ENCODE data around the gene ZNF24. TPM values are rescaled to one million over a fixed set of nuclear protein-coding genes. Genes with fewer than 3 reads are reported as not detected.

ZNF24 gene
- total and polyA plus RNA-seq, 2 experiments from 2014 or later, result 23.6 to 32.3 TPM

DNA sequence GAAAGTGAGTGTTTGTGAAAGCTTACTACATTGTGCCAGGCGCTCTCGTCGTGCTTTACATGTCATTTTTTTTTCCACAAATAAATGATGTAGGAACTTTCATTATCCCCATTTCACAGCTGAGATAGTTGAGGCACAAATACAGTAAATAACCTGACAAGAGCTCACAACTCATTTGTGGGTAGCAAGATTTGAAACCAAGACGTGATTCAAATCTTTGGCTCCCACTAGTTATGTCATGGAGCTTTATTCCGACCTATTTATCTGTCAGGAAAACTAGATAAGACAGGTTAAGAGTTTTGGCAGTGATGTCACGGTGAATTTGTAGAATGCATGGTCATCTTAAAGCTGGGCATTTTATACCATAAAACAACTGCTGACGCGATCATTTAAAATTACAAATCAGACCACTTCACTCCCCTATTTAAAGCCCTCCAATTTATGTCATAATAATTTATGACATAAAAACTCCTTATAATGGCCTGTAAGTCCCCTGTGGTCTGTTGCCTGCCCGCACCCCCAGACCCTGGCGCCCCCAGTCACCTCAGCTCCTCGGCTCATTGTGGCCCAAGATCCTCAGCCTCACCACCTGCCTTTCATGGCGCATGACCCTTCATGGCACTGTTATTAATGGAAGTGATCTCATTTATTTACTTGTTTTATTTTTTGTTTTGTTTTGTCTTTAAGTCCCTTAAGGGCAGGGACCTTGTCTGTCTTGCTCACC lies 678 bp upstream of the ZNF24 start:
- Histone ChIP-seq H3K36me3 (ENCODE audit: low read depth) (peaks cover 10% of the 10 kb centered on the region; the same call in 1 of the 2 replicates), H3K79me2 (ENCODE audit: insufficient read depth) (peaks cover 49% of the 10 kb centered on the region), H3K9me2 (ENCODE audit: insufficient read depth) (no peaks in the 10 kb centered on the region), H4K20me1 (ENCODE audit: insufficient read depth) (peaks cover 9% of the 10 kb centered on the region; the same call in 1 of the 2 replicates), H3K4me3 (peak overlapping the region; percentile 98), H2AFZ (peak overlapping the region; percentile 94), H3K9ac (peak overlapping the region; percentile 99), H3F3A (ENCODE audit: insufficient read depth) (no peaks in the 10 kb centered on the region), H3K27ac (peak overlapping the region; percentile 91), H3K9me3 (ENCODE audit: low read depth) (no peaks in the 10 kb centered on the region), H3K4me2 (ENCODE audit: unreplicated experiment) (peak overlapping the region; percentile 83), H3K4me1 (ENCODE audit: insufficient read depth) (peaks cover 20% of the 10 kb centered on the region), H3K27me3 (replicated peaks; ENCODE audit: insufficient read depth) (no peaks in the 10 kb centered on the region)
- TF ChIP-seq EZH2phosphoT487 (IDR thresholded peaks at IDR 0.05; ENCODE audit: insufficient read depth, low read depth) (no peak), EZH2 (IDR thresholded peaks at IDR 0.05; ENCODE audit: insufficient read depth, poor library complexity, severe bottlenecking) (no peak)
- WGBS, 2 experiments (ENCODE audit: low coverage in 1 of 2, low lambda C conversion rate in 2 of 2, missing lambda C conversion rate in 2 of 2), result 55% methylated on average over 12 of the region's 12 CpGs
- in situ Hi-C loops (cut with MboI), result no loop called here
- no peak for DNase-seq

DNA sequence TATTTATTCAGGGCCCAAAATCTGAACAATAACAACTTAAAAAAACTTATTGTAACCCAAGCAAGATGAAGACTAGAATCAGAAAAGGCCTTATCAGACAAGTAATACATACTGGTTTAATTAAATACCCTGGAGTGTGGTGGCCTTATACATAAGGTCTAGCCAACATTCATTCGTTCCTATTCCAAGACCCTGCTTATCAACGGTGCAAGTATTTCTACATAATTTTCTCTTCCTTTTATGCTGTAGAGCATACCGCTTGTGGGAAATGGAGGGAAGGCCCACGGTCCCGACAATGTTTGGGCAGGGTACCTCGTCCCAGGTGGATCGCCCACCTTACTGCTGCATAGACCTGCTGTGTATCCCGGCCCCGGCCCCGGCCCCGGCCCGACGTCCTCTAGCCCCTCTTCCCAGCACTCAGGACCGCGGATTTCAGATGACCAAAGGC lies 708 bp downstream of the ZNF24 start:
- TF ChIP-seq EZH2phosphoT487 (IDR thresholded peaks at IDR 0.05; ENCODE audit: insufficient read depth, low read depth), result no peak
- TF ChIP-seq EZH2 (IDR thresholded peaks at IDR 0.05; ENCODE audit: insufficient read depth, poor library complexity, severe bottlenecking), result no peak
- Histone ChIP-seq H4K20me1 (ENCODE audit: insufficient read depth) (peaks cover 9% of the 10 kb centered on the region; the same call in 1 of the 2 replicates), H3F3A (ENCODE audit: insufficient read depth) (no peaks in the 10 kb centered on the region), H3K9me3 (ENCODE audit: low read depth) (no peaks in the 10 kb centered on the region), H3K27ac (peak overlapping the region; percentile 91), H3K27me3 (replicated peaks; ENCODE audit: insufficient read depth) (no peaks in the 10 kb centered on the region), H3K4me1 (ENCODE audit: insufficient read depth) (peaks cover 20% of the 10 kb centered on the region), H2AFZ (peak overlapping the region; percentile 94), H3K4me3 (peak overlapping the region; percentile 98), H3K79me2 (ENCODE audit: insufficient read depth) (peaks cover 63% of the 10 kb centered on the region), H3K9ac (peak overlapping the region; percentile 99), H3K9me2 (ENCODE audit: insufficient read depth) (no peaks in the 10 kb centered on the region), H3K4me2 (ENCODE audit: unreplicated experiment) (peak overlapping the region; percentile 92), H3K36me3 (ENCODE audit: low read depth) (peaks cover 24% of the 10 kb centered on the region; the same call in 1 of the 2 replicates)
- 1% methylated on average over 15 of the region's 15 CpGs for WGBS, 2 experiments (ENCODE audit: low coverage in 1 of 2, low lambda C conversion rate in 2 of 2, missing lambda C conversion rate in 2 of 2)
- in situ Hi-C loops (cut with MboI), result no loop called here
- DNase-seq, result no peak

DNA sequence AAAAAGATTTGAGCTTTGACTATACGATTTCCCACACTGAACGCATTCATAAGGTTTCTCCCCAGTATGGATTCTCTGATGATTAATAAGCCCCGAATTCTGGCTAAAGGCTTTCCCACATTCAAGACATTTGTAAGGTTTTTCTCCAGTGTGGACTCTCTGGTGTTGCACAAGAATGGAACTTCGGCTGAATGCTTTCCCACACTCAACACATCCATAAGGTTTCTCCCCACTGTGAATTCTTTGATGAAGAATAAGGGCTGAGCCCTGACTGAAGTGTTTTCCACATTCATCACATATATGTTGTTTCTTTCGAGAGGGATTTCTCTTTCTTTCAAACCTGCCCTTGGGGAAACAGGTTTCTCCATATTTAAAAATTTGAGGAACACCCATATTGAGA lies 6.9 kb downstream of the ZNF24 start:
- H2AFZ ChIP-seq, result no peak overlapping the region
- no peak overlapping the region for H3K4me3 ChIP-seq
- H3K9me2 ChIP-seq (ENCODE audit: insufficient read depth), result no peaks in the 10 kb centered on the region
- peaks cover 74% of the 10 kb centered on the region for H3K79me2 ChIP-seq (ENCODE audit: insufficient read depth)
- H4K20me1 ChIP-seq (ENCODE audit: insufficient read depth), result no peaks in the 10 kb centered on the region; the same call in 1 of the 2 replicates
- peaks cover 73% of the 10 kb centered on the region for H3K36me3 ChIP-seq (ENCODE audit: low read depth)
- in situ Hi-C loops (cut with MboI), result no loop called here
- no peaks in the 10 kb centered on the region for H3K27me3 ChIP-seq (replicated peaks; ENCODE audit: insufficient read depth)
- H3K9ac ChIP-seq, result no peak overlapping the region
- H3K27ac ChIP-seq, result no peak overlapping the region
- no peak overlapping the region for H3K4me2 ChIP-seq (ENCODE audit: unreplicated experiment)
- DNase-seq, result no peak
- 96 to 99% methylated on average over 5 of the region's 5 CpGs for WGBS, 2 experiments (ENCODE audit: low coverage in 1 of 2, low lambda C conversion rate in 2 of 2, missing lambda C conversion rate in 2 of 2)
- TF ChIP-seq EZH2phosphoT487 (IDR thresholded peaks at IDR 0.05; ENCODE audit: insufficient read depth, low read depth) (no peak), EZH2 (IDR thresholded peaks at IDR 0.05; ENCODE audit: insufficient read depth, poor library complexity, severe bottlenecking) (no peak)
- H3K4me1 ChIP-seq (ENCODE audit: insufficient read depth), result 0 out of 2 replicates have a peak, but pooled peaks cover 4% of the 10 kb centered on the region
- H3K9me3 ChIP-seq (ENCODE audit: low read depth), result no peaks in the 10 kb centered on the region
- H3F3A ChIP-seq (ENCODE audit: insufficient read depth), result peaks cover 29% of the 10 kb centered on the region; the same call in 1 of the 2 replicates

DNA sequence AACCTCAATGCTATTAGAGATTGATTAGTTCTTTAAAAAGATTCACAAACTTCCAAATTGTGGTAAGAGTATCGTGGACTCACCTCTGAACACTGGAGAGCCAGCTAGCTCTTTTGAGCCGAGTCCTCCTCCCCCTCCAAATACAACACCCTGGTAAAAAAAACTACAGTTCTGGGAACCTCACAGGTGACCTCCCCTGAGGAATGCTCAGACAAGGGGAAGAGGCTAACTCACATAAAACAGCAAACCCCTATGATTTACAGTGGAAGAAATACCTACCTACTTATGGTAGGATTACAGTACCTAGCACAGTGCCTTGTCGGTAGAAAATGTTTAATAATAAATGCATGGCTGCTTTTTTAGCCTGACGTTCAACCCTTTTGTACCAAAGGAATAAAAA lies 8.4 kb downstream of the ZNF24 start:
- TF ChIP-seq EZH2phosphoT487 (IDR thresholded peaks at IDR 0.05; ENCODE audit: insufficient read depth, low read depth), result no peak
- TF ChIP-seq EZH2 (IDR thresholded peaks at IDR 0.05; ENCODE audit: insufficient read depth, poor library complexity, severe bottlenecking), result no peak
- WGBS, 2 experiments (ENCODE audit: low coverage in 1 of 2, low lambda C conversion rate in 2 of 2, missing lambda C conversion rate in 2 of 2), result 96 to 99% methylated on average over 4 of the region's 4 CpGs
- peaks cover 39% of the 10 kb centered on the region; the same call in 1 of the 2 replicates for H3F3A ChIP-seq (ENCODE audit: insufficient read depth)
- H3K36me3 ChIP-seq (ENCODE audit: low read depth), result peaks cover 82% of the 10 kb centered on the region
- no peak for DNase-seq
- no peak overlapping the region for H3K27ac ChIP-seq
- in situ Hi-C loops (cut with MboI), result no loop called here
- H3K4me2 ChIP-seq (ENCODE audit: unreplicated experiment), result no peak overlapping the region
- no peak overlapping the region for H3K9ac ChIP-seq
- H3K79me2 ChIP-seq (ENCODE audit: insufficient read depth), result peaks cover 60% of the 10 kb centered on the region
- no peaks in the 10 kb centered on the region for H3K9me2 ChIP-seq (ENCODE audit: insufficient read depth)
- H3K4me3 ChIP-seq, result no peak overlapping the region
- no peaks in the 10 kb centered on the region for H3K9me3 ChIP-seq (ENCODE audit: low read depth)
- H3K4me1 ChIP-seq (ENCODE audit: insufficient read depth), result no peaks in the 10 kb centered on the region
- no peak overlapping the region for H2AFZ ChIP-seq
- no peaks in the 10 kb centered on the region for H4K20me1 ChIP-seq (ENCODE audit: insufficient read depth)
- H3K27me3 ChIP-seq (replicated peaks; ENCODE audit: insufficient read depth), result no peaks in the 10 kb centered on the region
